Karpas-422 (cell line): ENCODE measurements around the gene TUBGCP6. TPM values are rescaled to one million over a fixed set of nuclear protein-coding genes. Genes with fewer than 3 reads are reported as not detected.
"Not testable (repeated sequence)": the region's sequence is repeated elsewhere in the genome, so short reads cannot be mapped to it uniquely, and the experiment has no call there.

ENCODE experiments used
- DNase-seq: peaks from one replicate; pipeline ENCODE4 v3.0.0-alpha.2; 2015
- H2AFZ ChIP-seq: fragments of 200-600 bp; sonication (generic); 2 replicates; pipeline ENCODE4 v1.6.1; 2014; ENCODE audit warnings: antibody characterized with exemption, low read length, mixed read lengths
- H3K27ac ChIP-seq: fragments of 200-600 bp; sonication (generic); 2 replicates; pipeline ENCODE4 v1.5.1; 2014; ENCODE audit warnings: mild to moderate bottlenecking, low read length, moderate library complexity
- H3K27me3 ChIP-seq: fragments of 200-600 bp; sonication (generic); 2 replicates; pipeline ENCODE4 v1.6.1; 2014; ENCODE audit warnings: low read length, mixed read lengths
- H3K36me3 ChIP-seq: fragments of 200-600 bp; sonication (generic); 2 replicates; pipeline ENCODE4 v1.6.1; 2014; ENCODE audit warnings: low read length, mixed read lengths; ENCODE audit not compliant: insufficient read depth
- H3K4me1 ChIP-seq: fragments of 200-600 bp; sonication (generic); 2 replicates; pipeline ENCODE4 v1.6.1; 2014; ENCODE audit warnings: mild to moderate bottlenecking, low read length, mixed read lengths
- H3K4me2 ChIP-seq: fragments of 200-600 bp; sonication (generic); 2 replicates; pipeline ENCODE4 v1.6.1; 2014; ENCODE audit warnings: low read length, low read depth, mild to moderate bottlenecking; ENCODE audit not compliant: poor library complexity, severe bottlenecking
- H3K4me3 ChIP-seq: fragments of 200-600 bp; sonication (generic); 2 replicates; pipeline ENCODE4 v1.5.1; 2014; ENCODE audit warnings: mild to moderate bottlenecking, antibody characterized with exemption, low read length, mixed read lengths
- H3K79me2 ChIP-seq: fragments of 200-600 bp; sonication (generic); 2 replicates; pipeline ENCODE4 v1.6.1; 2014; ENCODE audit warnings: mild to moderate bottlenecking, low read length, mixed read lengths
- H3K9ac ChIP-seq: fragments of 200-600 bp; sonication (generic); 2 replicates; pipeline ENCODE4 v1.6.0; 2014; ENCODE audit warnings: low read length
- H3K9me2 ChIP-seq: fragments of 200-600 bp; sonication (generic), shearing (Covaris generic); replicated peaks from 2 replicates; pipeline ENCODE4 v1.6.0; 2014; ENCODE audit warnings: mild to moderate bottlenecking, low read length, moderate library complexity; ENCODE audit not compliant: insufficient read depth
- H3K9me3 ChIP-seq: fragments of 300-700, 200-600 bp; sonication (generic); 2 replicates; pipeline ENCODE4 v1.6.1; 2014; ENCODE audit warnings: low read length, mixed read lengths
- H4K20me1 ChIP-seq: fragments of 200-600 bp; sonication (generic); 2 replicates; pipeline ENCODE4 v1.6.1; 2014; ENCODE audit warnings: mild to moderate bottlenecking, antibody characterized with exemption, low read length, low read depth; ENCODE audit not compliant: insufficient read depth
- total RNA-seq: library from RNA; depleted of rRNA; stranded (reverse); fragments of >200 nt; shearing (Covaris generic); gene quantifications from 2 replicates; pipeline ENCODE4 v1.2.3, GENCODE V29; 2014; ENCODE audit warnings: low replicate concordance

TUBGCP6 gene
- total RNA-seq, 1 experiment from 2014 or later = 16.9 TPM

DNA sequence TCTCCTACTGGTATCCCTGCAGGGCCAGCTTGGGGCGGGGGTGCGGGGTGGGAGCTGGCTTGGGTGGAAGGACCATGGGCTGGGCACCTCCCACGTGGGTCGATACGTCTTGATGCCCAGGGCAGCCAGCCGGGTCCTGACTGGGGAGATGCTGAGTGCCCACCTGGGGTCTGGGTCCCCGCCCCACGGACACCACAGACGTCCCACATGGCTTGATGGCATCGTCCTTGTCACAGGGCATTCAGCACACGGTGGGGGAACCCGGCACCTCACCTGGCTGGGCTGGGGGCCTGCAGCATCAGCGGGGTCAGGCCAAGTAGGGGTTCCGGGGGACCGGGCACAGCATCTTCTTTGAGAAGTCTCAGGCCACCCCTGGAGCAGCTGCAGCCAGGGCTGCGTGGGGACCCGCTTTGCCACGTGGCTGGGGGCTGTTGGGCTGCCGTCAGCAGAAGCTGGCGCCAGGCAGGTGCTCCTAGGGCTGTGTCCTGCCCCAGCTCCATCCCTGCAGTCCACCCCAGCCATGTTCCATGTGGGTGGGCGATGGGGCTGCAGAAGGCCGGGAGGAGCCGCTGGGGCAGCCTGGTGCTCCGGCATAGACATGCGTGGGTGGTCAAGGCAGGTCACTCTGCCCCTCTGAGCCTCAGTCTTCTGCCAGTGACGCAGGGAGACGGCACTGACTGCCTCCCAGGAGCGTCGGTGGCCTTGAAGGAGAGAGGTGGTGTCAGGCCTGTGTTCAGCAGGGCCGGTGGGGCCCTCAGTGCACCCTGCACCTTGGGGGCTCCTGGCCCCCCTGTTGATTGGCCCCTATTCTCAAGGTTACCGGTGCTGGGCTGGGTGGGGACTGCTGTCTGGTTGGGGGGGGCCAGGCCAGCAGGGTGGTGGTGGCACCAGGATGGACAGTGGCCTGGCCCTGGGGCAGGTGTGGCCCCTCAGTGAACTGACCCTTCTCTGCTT lies 35.6 kb downstream of the TUBGCP6 start:
- Histone ChIP-seq H3K9me3 (no peaks in the 10 kb centered on the region), H3K4me2 (no peak overlapping the region), H3K4me1 (peaks cover 55% of the 10 kb centered on the region)

DNA sequence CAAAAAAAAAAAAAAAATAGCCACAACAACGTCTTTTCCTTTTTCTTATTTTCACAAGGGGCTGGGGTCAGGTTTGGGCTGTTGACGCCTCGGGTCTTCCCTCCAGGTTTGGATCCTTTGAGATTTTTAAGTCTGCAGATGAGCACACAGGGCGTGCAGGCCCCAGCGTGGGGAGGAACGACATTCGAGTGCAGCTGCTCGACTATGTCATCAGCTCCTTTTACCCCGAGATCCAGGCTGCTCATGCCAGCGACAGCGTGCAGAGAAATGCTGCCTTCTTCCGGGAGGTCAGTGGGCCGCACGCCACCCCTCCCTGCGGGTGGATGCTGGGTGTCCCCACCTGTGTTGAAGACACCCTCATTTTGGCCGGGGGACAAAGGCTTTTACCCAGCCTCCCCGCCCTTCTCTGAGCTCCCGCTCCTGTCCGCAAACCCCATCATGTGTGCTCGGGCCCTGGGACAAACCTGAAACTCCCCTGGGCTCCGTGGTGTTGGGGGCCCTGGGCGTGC lies 36.3 kb downstream of the TUBGCP6 start:
- peaks cover 36% of the 10 kb centered on the region for H3K79me2 ChIP-seq
- no peak overlapping the region for H3K9ac ChIP-seq
- peaks cover 27% of the 10 kb centered on the region; the same call in 1 of the 2 replicates for H3K36me3 ChIP-seq
- no peak overlapping the region for H3K4me2 ChIP-seq
- H3K27me3 ChIP-seq = no peaks in the 10 kb centered on the region
- no peak overlapping the region for H2AFZ ChIP-seq
- peaks cover 11% of the 10 kb centered on the region; the same call in 1 of the 2 replicates for H4K20me1 ChIP-seq
- peak overlapping the region; percentile 87 for H3K27ac ChIP-seq
- no peaks in the 10 kb centered on the region for H3K9me2 ChIP-seq
- no peak for DNase-seq
- peaks cover 61% of the 10 kb centered on the region for H3K4me1 ChIP-seq
- H3K4me3 ChIP-seq = no peak overlapping the region
- no peaks in the 10 kb centered on the region for H3K9me3 ChIP-seq

More for the DNA sequence above, 35.6 kb downstream of the TUBGCP6 start:
- Histone ChIP-seq H3K9me2 (no peaks in the 10 kb centered on the region), H2AFZ (no peak overlapping the region), H3K27me3 (no peaks in the 10 kb centered on the region), H3K9ac (peak overlapping the region; percentile 45), H3K36me3 (peaks cover 30% of the 10 kb centered on the region; the same call in 1 of the 2 replicates), H4K20me1 (peaks cover 11% of the 10 kb centered on the region; the same call in 1 of the 2 replicates), H3K27ac (peak overlapping the region; percentile 87), H3K79me2 (peaks cover 36% of the 10 kb centered on the region), H3K4me3 (no peak overlapping the region)
- DNase-seq = no peak

DNA sequence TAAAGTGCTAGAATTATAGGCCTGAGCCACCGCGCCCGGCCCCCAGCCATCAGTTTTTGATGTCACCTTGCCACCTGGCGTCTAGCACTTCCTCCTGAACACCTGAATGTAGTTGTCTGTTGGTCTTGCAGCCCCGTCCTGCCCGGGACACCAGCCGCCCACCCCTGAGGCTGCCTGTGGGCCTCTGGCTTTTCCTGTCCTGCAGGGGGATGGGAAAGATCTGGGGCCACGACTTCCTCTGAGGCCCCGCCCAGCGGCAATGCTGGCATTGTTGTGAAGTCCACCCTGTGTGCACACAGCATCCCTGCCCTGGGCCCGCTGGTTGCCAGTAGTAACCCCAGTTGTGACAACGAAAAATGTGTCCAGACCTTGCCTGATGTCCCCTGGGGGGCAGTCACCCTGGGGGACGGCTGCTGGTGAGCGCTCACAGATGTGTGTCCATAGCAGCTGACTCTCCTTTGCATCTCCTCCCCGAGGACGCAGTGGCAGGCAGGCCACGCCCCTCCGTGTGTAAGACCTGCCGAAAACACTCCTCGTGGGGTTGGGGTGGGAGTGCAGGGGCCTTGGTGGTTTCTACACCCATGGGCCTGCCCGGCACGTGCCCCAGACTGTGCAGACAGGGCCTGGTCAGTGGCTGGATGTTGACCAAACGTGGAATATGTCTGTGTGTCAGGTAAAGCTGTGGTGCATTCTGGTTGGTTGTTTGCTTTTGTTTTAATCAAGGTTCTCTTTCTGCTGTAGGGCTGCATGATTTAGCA lies 37.3 kb downstream of the TUBGCP6 start:
- H3K36me3 ChIP-seq = peaks cover 24% of the 10 kb centered on the region; the same call in 1 of the 2 replicates
- DNase-seq = peak; percentile 92
- no peak overlapping the region for H2AFZ ChIP-seq
- no peaks in the 10 kb centered on the region for H3K27me3 ChIP-seq
- H3K79me2 ChIP-seq = peaks cover 38% of the 10 kb centered on the region
- peaks cover 70% of the 10 kb centered on the region for H3K4me1 ChIP-seq
- peak overlapping the region; percentile 42 for H3K9ac ChIP-seq
- H3K4me2 ChIP-seq = peak overlapping the region; percentile 30
- H3K9me3 ChIP-seq = no peaks in the 10 kb centered on the region
- no peaks in the 10 kb centered on the region for H3K9me2 ChIP-seq
- no peak overlapping the region; the same call in 1 of the 2 replicates for H3K4me3 ChIP-seq
- H3K27ac ChIP-seq = peak overlapping the region; percentile 87
- peaks cover 11% of the 10 kb centered on the region; the same call in 1 of the 2 replicates for H4K20me1 ChIP-seq

DNA sequence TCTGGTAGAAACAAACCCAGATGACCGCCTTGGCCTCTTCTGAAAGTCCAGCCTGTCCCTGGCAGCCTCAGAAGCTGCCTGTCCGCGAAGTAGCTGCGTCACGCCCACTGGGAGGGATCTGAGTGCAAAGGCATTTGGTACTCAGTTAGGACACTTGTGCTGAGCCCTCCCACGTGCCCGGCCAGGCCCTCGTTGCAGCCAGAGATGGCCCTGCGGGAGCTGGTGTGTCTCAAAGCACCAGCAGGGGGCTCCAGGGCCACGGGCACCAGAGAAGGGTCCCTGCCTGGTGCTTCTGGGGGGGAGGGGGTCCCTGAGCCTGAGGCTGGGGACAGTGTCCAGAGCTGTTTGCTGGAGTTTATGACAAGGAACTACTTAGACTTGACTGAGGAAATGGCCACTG lies 38.2 kb downstream of the TUBGCP6 start:
- Histone ChIP-seq H4K20me1 (peaks cover 7% of the 10 kb centered on the region; the same call in 1 of the 2 replicates), H3K27ac (peak overlapping the region; percentile 87), H3K9me3 (no peaks in the 10 kb centered on the region), H3K36me3 (peaks cover 18% of the 10 kb centered on the region; the same call in 1 of the 2 replicates), H3K79me2 (peaks cover 41% of the 10 kb centered on the region), H3K27me3 (no peaks in the 10 kb centered on the region), H3K9me2 (no peaks in the 10 kb centered on the region), H3K4me1 (peaks cover 75% of the 10 kb centered on the region), H3K4me2 (peak overlapping the region; percentile 30), H3K9ac (peak overlapping the region; percentile 42), H2AFZ (no peak overlapping the region), H3K4me3 (no peak overlapping the region; the same call in 1 of the 2 replicates)
- peak; percentile 70 for DNase-seq

DNA sequence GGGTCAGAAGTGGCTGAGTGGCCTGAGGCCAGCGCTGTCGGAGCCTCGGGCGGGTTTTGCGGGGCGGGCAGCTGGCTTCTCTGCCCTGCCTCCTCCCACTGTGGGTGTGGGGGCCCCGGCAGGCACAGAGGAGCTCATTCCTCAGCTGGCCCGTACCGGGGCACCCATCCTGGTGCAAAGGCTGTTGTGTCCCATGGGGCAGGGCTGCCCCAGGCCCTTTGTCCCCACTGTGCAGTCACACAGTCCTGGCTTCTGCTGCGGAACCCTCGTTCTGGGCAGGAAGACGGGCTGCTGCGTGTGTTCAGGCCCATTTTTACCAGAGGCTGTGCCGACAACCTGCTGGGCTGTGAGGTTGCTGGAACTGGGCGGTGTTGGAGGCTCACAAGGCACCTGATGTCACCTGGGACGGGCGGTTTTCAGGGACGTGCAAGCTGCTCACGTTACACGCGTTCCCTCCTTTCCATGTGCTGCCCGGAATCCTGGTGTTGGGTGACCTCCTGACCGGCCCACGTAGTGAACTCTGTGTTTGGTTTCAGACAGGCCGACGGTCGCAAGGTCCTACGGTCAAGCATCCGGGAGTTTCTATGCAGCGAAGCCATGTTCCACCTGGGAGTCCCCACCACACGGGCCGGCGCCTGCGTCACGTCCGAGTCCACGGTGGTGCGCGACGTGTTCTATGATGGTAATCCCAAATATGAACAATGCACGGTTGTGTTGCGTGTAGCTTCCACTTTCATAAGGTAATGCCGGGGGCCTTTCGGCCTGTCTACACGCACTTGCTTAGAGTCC lies 38.8 kb downstream of the TUBGCP6 start:
- 0 out of 2 replicates have a peak overlapping the region, but pooled peaks have one; percentile 42 for H3K9ac ChIP-seq
- H3K79me2 ChIP-seq = peaks cover 40% of the 10 kb centered on the region
- no peaks in the 10 kb centered on the region for H3K9me3 ChIP-seq
- H3K4me2 ChIP-seq = peak overlapping the region; percentile 30
- peaks cover 7% of the 10 kb centered on the region; the same call in 1 of the 2 replicates for H4K20me1 ChIP-seq
- H3K27me3 ChIP-seq = no peaks in the 10 kb centered on the region
- no peak for DNase-seq
- no peaks in the 10 kb centered on the region for H3K9me2 ChIP-seq
- H3K4me1 ChIP-seq = peaks cover 75% of the 10 kb centered on the region
- H2AFZ ChIP-seq = no peak overlapping the region
- H3K36me3 ChIP-seq = peaks cover 13% of the 10 kb centered on the region; the same call in 1 of the 2 replicates
- peak overlapping the region; percentile 87 for H3K27ac ChIP-seq
- no peak overlapping the region; the same call in 1 of the 2 replicates for H3K4me3 ChIP-seq

DNA sequence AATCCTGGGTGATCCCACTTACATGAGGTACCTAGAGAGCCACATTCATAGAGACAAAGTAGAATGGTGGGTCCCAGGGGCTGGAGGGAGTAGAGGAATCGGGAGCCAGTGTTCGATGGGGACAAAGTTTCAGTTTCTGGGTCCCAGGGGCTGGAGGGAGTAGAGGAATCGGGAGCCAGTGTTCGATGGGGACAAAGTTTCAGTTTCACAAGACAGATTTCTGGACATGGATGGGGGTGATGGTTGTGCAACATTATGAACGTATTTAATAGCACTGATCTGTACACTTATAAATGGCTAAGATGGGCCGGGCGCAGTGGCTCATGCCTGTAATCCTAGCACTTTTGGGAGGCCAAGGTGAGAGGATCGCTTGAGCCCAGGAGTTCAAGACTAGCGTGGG lies 39.8 kb downstream of the TUBGCP6 start:
- Histone ChIP-seq H3K4me1 (peaks cover 78% of the 10 kb centered on the region), H3K79me2 (peaks cover 33% of the 10 kb centered on the region), H3K27ac (peak overlapping the region; percentile 42)
- not testable (repeated sequence) for H3K9ac ChIP-seq, DNase-seq, H3K36me3 ChIP-seq, H3K27me3 ChIP-seq, H3K4me2 ChIP-seq, H3K4me3 ChIP-seq, H3K9me2 ChIP-seq, H3K9me3 ChIP-seq, H4K20me1 ChIP-seq, H2AFZ ChIP-seq

DNA sequence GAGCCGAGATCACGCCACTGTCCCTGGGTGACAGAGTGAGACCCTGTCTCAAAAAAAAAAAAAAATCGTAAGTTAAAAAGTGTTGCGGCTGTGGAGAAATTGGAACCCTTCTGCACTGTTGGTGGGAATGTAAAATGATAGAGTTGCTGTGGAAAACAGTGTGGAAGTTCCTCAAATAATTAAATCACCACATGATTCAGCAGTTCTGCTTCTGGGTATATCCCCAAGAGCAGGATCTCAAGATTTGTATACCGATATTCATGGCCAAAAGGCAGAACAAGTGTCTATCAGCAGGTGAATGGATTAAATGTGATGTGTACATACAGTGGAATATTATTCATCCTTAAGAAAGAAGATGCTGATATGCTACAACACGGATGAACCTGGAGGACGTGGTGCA lies 40.3 kb downstream of the TUBGCP6 start:
- H3K9me3 ChIP-seq = no peaks in the 10 kb centered on the region
- H3K36me3 ChIP-seq = peaks cover 6% of the 10 kb centered on the region; the same call in 1 of the 2 replicates
- H3K27ac ChIP-seq = peak overlapping the region; percentile 42
- H3K9ac ChIP-seq = no peak overlapping the region
- no peak for DNase-seq
- H3K27me3 ChIP-seq = no peaks in the 10 kb centered on the region
- H4K20me1 ChIP-seq = peaks cover 3% of the 10 kb centered on the region; the same call in 1 of the 2 replicates
- no peak overlapping the region for H3K4me2 ChIP-seq
- no peak overlapping the region for H2AFZ ChIP-seq
- H3K4me1 ChIP-seq = peaks cover 78% of the 10 kb centered on the region
- H3K9me2 ChIP-seq = no peaks in the 10 kb centered on the region
- H3K4me3 ChIP-seq = no peak overlapping the region
- peaks cover 30% of the 10 kb centered on the region for H3K79me2 ChIP-seq
